ENCODE data around the gene DGKG. TPM values are rescaled to one million over a fixed set of nuclear protein-coding genes. Genes with fewer than 3 reads are reported as not detected.

Gene DGKG
- total and polyA plus RNA-seq, 3 donors from 2014 or later: 0.68 to 1.2 (median 1.1) TPM

DNA sequence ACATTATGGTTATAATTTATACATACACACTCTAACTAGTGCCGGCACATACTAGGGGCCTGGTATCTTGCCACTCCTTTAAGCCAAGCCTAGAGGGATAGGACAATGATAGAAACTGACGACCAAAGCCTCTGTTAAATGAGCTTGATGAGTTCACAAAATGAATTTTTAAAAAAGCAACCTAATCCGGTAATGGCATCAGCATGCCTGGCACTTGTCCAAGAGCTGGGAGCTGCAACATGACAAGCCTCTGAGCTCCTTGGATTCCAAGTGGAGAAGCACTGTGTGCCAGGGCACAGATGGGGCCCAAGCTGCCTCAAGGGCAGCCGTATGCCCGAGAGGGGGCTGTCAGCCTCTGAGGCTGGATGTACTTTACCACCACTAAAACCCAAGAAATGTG, 262.9 kb downstream of the DGKG start:
- Histone ChIP-seq H3K4me1 (peaks cover 23% of the 10 kb centered on the region), H3K9me3 (no peaks in the 10 kb centered on the region), H3K36me3 (ENCODE audit: low read depth, missing control alignments) (no peaks in the 10 kb centered on the region), H3K27me3 (no peaks in the 10 kb centered on the region), H3K4me3 (no peak overlapping the region), H3K27ac (no peak overlapping the region)
- DNase-seq: peak; percentile 64
- intact Hi-C loops (cut with DNase I; ENCODE audit: low total_unique reads): no loop called here
- 55 to 58% methylated on average over 5 of the region's 5 CpGs for WGBS, 2 donors
- TF ChIP-seq, protein P1, sequence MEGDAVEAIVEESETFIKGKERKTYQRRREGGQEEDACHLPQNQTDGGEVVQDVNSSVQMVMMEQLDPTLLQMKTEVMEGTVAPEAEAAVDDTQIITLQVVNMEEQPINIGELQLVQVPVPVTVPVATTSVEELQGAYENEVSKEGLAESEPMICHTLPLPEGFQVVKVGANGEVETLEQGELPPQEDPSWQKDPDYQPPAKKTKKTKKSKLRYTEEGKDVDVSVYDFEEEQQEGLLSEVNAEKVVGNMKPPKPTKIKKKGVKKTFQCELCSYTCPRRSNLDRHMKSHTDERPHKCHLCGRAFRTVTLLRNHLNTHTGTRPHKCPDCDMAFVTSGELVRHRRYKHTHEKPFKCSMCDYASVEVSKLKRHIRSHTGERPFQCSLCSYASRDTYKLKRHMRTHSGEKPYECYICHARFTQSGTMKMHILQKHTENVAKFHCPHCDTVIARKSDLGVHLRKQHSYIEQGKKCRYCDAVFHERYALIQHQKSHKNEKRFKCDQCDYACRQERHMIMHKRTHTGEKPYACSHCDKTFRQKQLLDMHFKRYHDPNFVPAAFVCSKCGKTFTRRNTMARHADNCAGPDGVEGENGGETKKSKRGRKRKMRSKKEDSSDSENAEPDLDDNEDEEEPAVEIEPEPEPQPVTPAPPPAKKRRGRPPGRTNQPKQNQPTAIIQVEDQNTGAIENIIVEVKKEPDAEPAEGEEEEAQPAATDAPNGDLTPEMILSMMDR (IDR thresholded peaks at IDR 0.05): no peak
- TF ChIP-seq POLR2A (IDR thresholded peaks at IDR 0.05): no peak

DNA sequence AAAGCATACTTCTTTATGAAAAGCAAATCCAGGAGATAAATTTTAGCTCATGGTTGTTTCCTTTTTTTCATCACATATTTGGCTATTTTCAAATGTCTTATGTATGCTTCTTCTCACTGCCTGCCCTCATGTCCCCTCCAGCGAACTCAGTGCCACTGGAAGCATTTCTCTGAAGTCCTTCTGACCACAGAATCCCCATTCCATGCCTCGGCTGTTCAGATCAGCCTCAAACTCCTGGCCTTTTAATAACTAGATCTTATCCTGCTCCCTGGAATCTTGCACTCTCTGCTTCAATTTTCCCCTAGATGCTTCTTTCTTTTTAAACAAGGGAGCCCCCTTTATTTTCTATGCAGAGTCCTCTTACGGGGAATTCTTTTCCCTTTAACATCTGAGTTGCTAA, 263.3 kb downstream of the DGKG start:
- Histone ChIP-seq H3K4me3 (no peak overlapping the region), H3K27ac (no peak overlapping the region), H3K9me3 (no peaks in the 10 kb centered on the region), H3K36me3 (ENCODE audit: low read depth, missing control alignments) (no peaks in the 10 kb centered on the region), H3K27me3 (no peaks in the 10 kb centered on the region), H3K4me1 (peaks cover 23% of the 10 kb centered on the region)
- 65 to 73% methylated on average over 3 of the region's 3 CpGs for WGBS, 2 donors
- intact Hi-C loops (cut with DNase I; ENCODE audit: low total_unique reads): no loop called here
- no peak for DNase-seq
- TF ChIP-seq POLR2A (IDR thresholded peaks at IDR 0.05): no peak
- TF ChIP-seq, protein P1 (IDR thresholded peaks at IDR 0.05): no peak

- peak overlapping the region in 1 of 2 donors; percentile 37 for H3K4me3 ChIP-seq
- TF ChIP-seq POLR2A (IDR thresholded peaks at IDR 0.05): no peak
- TF ChIP-seq, protein P1 (IDR thresholded peaks at IDR 0.05): no peak
- H3K9me3 ChIP-seq: no peaks in the 10 kb centered on the region
- H3K36me3 ChIP-seq (ENCODE audit: low read depth, missing control alignments): no peaks in the 10 kb centered on the region
- peaks cover 23% of the 10 kb centered on the region for H3K4me1 ChIP-seq
- peak; percentile 80 for DNase-seq
- no peak overlapping the region for H3K27ac ChIP-seq
- no peaks in the 10 kb centered on the region for H3K27me3 ChIP-seq
- WGBS, 2 donors: 0 to 1% methylated on average over 16 of the region's 16 CpGs
- intact Hi-C loops (cut with DNase I; ENCODE audit: low total_unique reads): no loop called here
Observed at GRCh38 chr3:186097663-186098451, 264.2 kb downstream of the DGKG start.

DNA sequence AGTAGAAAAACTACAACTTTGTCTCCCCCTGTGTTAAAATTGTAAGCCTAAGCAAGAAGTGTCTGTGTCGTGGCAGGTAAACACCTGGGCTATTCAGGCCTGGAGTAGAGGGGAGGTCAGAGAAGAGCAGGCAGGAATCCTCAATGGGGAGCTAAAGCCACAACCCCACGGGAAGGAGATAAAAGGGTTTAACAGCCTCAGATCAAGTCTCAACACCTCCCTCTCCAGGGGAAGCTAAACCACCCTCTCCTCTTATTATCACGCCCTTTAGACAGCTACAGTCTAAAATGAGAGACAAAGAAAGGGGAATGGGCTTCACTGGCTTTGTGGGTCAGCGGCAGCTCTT, 264.7 kb downstream of the DGKG start:
- no peak overlapping the region for H3K4me3 ChIP-seq
- 36 to 54% methylated on average over 4 of the region's 4 CpGs for WGBS, 2 donors

More for the DNA sequence above, 264.7 kb downstream of the DGKG start:
- TF ChIP-seq, protein P1 (IDR thresholded peaks at IDR 0.05): no peak
- no peak for TF ChIP-seq POLR2A (IDR thresholded peaks at IDR 0.05)
- H3K36me3 ChIP-seq (ENCODE audit: low read depth, missing control alignments): no peaks in the 10 kb centered on the region
- intact Hi-C loops (cut with DNase I; ENCODE audit: low total_unique reads): no loop called here
- peaks cover 23% of the 10 kb centered on the region for H3K4me1 ChIP-seq
- no peaks in the 10 kb centered on the region for H3K9me3 ChIP-seq
- H3K27ac ChIP-seq: no peak overlapping the region
- DNase-seq: no peak
- H3K27me3 ChIP-seq: no peaks in the 10 kb centered on the region

Other genes with a start within 250 kb of the DGKG start
- gene CRYGS, start 182.1 kb upstream of the DGKG start, total RNA-seq: 1 to 10 TPM; 6.1 to 8.6 TPM
- 6.3 TPM for gene CRYGS, start 182.1 kb upstream of the DGKG start, polyA plus RNA-seq (ENCODE audit: insufficient read depth, low read depth, low replicate concordance)
- 10 to 100 TPM; 33.1 to 35.0 TPM for gene TBCCD1, start 205.1 kb upstream of the DGKG start, total RNA-seq
- 43.4 TPM for gene TBCCD1, start 205.1 kb upstream of the DGKG start, polyA plus RNA-seq (ENCODE audit: insufficient read depth, low read depth, low replicate concordance)
- 10 to 100 TPM; 39.3 to 60.2 TPM for gene DNAJB11, start 208.5 kb upstream of the DGKG start, total RNA-seq
- 58.5 TPM for gene DNAJB11, start 208.5 kb upstream of the DGKG start, polyA plus RNA-seq (ENCODE audit: insufficient read depth, low read depth, low replicate concordance)

All from testis (tissue), 3 donors.